GM12891 (cell line): ENCODE data around the gene STARD10.
"Not testable (repeated sequence)": the region's sequence is repeated elsewhere in the genome, so short reads cannot be mapped to it uniquely, and the experiment has no call there.

Experiments
- POLR2A ChIP-seq: IDR thresholded peaks from 2 replicates; pipeline ENCODE4 v1.6.1; 2011; ENCODE audit warnings: low read depth, low read length, control low read depth
- POLR2AphosphoS5 ChIP-seq: IDR thresholded peaks from 2 replicates; pipeline ENCODE4 v1.6.1; 2011; ENCODE audit warnings: low read depth, low read length, control low read depth

DNA sequence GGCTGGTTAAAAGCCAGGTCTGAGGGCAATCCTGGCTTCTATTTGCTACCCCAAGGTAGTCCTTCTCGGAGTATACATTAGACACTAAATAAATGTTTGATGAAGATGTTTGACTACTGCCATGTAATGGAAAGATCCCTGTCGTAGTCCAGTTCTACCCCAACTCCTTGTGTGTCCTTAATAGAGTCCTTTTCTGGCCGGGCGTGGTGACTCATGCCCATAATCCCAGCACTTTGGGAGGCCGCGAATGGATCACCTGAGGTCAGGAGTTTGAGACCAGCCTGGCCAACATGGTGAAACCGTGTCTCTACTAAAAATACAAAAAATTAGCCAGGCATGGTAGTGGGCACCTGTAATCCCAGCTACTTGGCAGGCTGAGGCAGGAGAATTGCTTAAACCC lies 2.6 kb downstream of the STARD10 start:
- not testable (repeated sequence) for TF ChIP-seq POLR2AphosphoS5, POLR2A
